ENCODE data around the gene RAB2B. TPM values are rescaled to one million over a fixed set of nuclear protein-coding genes. Genes with fewer than 3 reads are reported as not detected.

RAB2B gene
- total RNA-seq: 10 to 100 TPM; 25.9 to 51.2 TPM

DNA sequence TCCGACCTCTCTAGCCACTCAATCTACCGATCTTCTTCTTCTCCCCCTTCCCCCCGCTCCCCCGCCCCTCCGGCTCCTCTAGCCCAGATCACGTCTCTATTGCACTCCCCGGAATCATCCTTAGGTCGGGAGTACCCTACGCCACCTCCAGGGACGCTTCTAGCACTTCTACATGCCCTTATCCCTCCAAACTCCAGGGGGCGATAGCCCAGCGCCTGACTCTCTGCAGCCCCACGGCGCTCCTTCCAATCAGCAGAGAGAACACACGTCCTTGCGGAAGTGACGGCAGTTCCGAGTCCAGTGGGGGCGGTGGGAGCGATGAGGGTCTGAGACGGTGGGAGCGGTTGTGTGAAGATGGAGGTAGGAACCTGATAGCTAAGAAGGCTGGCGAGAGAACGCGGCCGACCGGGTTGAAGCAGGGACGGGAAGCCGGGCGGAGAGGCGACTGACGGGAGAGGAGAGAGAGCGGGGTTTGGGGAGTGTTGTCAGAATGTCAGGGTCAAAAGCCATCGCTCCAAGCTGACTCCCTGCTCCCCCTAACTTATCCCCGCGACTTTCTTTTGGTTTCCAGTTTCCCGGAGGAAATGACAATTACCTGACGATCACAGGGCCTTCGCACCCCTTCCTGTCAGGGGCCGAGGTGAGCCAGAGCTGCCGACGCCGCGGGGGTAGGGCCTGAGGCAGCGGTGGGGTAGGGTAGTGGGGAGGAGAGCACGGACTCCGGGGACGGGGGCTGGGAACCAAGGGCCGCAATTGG lies at the start of gene RAB2B, which contains the start of gene TOX4:
Gene RAB2B (minus strand): TSS at position 35 of the 757 bp plus-strand sequence. CDS start 87 bp downstream, outside the sequence.
Gene TOX4 (plus strand): TSS at position 271 of the 757 bp plus-strand sequence. CDS start 84 bp downstream, at position 355.
- peak within 1 kb of the TSS; percentile 96 for H3K27ac Mint-ChIP-seq
- peak; percentile 99 for ATAC-seq
- no peaks in the 10 kb centered on the region for H3K27me3 Mint-ChIP-seq
- DNase-seq (ENCODE audit: low spot score): peak; percentile 97
- H3K36me3 Mint-ChIP-seq: peaks cover 22% of the 10 kb centered on the region
- H3K9me3 Mint-ChIP-seq: no peaks in the 10 kb centered on the region
- peak within 1 kb of the TSS; percentile 99 for H3K4me3 Mint-ChIP-seq
- H3K4me1 Mint-ChIP-seq (ENCODE audit: low read depth in 2 of 2): peaks cover 26 to 38% of the 10 kb centered on the region in 2 donors

DNA sequence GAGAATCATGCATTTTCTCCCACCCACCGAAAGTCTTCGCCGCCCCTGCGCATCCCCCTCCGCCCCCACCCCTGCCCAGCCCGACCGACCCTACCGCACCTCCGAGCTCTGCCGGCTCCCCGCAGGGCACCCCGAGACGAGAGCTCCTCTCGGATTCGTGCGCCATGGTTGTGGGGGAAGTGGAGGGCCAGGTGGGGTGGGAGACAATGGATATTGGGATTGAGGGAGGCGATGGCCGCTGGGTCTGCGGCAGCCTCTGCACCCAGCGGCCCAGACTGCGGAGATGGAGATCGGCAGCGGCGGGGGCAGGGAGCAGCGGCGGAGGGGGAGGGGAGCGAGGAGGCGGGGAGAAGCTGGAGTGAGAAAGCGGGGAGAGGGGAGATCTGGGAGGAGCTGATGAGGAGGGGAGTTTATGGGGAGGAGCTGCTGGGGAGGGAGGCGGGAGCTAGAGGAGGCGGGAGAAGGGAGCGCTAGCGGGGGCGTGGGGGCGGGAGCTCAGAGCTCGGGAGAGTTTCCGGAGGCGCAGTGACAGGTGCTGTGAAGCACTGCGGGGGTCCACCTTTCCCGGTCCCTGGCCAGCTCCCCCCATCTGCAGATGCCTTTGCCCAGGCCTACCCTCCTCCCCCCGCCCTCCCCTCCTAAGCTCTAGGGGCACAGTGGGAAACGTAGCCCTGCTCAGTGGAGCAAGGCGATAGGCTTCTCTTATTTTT lies 49.4 kb upstream of the RAB2B start, which contains the start of gene SALL2:
Gene SALL2 (minus strand): TSS at position 385 of the 710 bp plus-strand sequence. CDS start 219 bp downstream, at position 166.
- peak; percentile 79 to 85 for ATAC-seq
- Mint-ChIP-seq H3K4me3 (peak within 1 kb of the TSS; percentile 83), H3K4me1 (ENCODE audit: low read depth in 2 of 2) (peaks cover 9 to 14% of the 10 kb centered on the region in 2 donors), H3K36me3 (no peaks in the 10 kb centered on the region), H3K27me3 (no peaks in the 10 kb centered on the region), H3K27ac (peak within 1 kb of the TSS; percentile 48 to 82), H3K9me3 (no peaks in the 10 kb centered on the region)
- peak; percentile 80 for DNase-seq (ENCODE audit: low spot score)

DNA sequence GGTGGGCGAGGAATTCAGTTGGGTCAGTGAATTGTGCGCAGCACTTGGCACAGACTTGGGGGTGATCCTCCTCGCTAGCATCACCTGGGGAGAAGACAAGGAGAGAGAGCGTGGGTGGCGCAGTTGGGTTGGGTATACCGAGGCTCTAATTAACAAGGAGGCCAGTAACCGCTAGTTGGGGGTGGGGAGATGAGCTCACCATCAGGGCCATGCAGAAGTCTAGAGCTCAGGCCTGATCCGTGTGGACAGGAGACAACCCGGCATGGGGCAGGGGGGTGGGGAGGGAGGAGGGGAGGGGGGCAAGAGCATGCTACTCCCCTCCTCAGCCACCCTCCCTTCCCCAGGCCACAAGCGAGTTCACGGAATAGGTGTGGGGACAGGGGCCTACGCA lies 48.8 kb upstream of the RAB2B start:
- Mint-ChIP-seq H3K4me1 (ENCODE audit: low read depth in 2 of 2) (peaks cover 9 to 14% of the 10 kb centered on the region in 2 donors), H3K27ac (peak overlapping the region; percentile 48 to 82), H3K27me3 (no peaks in the 10 kb centered on the region), H3K4me3 (peak overlapping the region; percentile 83), H3K36me3 (no peaks in the 10 kb centered on the region), H3K9me3 (no peaks in the 10 kb centered on the region)
- DNase-seq (ENCODE audit: low spot score) (no peak), ATAC-seq (no peak)

DNA sequence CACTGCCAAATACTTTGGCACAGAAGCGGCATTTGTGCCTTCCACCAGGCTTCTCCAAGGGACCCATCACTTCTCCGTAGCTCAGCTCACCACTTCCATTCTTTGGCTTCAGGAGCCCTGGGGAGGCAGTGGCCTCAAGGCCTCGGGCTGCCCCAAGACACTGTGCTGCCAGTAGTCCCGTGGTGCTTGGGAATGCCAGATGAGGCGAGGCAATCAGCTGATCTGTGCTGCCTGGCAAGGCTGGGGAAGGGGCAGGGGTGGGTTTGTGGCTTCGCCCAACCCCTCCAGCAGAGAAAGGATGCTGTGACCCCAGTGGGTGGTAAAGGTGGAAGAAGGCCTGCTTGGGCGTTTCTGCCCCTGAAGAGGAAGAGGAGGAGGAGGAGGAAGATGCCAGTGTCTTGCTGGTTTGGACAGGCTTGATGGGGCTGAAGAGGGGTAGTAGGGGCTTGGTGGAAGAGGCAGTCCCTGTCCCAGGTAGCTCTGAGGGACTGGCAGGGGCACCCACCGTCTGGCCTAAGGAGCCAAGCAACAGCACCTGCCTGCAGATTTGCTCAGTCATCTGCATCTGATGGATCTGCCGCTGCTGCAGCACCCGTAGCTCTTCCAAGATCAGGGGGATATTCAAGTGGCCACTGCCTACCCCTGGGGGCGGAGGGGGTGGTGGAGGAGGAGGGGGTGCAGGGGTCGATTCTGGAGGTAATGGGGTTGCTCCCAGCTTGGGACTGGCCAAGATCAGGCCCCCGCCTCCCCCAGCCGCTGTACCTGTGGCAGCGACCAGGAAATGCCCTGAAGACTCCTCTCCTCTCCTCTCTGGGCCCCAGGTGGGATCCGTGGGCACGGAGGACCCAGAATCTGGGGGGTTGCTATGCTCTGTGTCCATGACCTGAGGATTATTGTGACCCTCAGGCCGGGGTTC lies 48.1 kb upstream of the RAB2B start:
- Mint-ChIP-seq H3K27ac (peak overlapping the region; percentile 48 to 82), H3K36me3 (no peaks in the 10 kb centered on the region), H3K9me3 (no peaks in the 10 kb centered on the region), H3K27me3 (no peaks in the 10 kb centered on the region), H3K4me3 (peak overlapping the region; percentile 83), H3K4me1 (ENCODE audit: low read depth in 2 of 2) (peaks cover 9 to 14% of the 10 kb centered on the region in 2 donors)
- no peak for DNase-seq (ENCODE audit: low spot score)
- ATAC-seq: no peak

DNA sequence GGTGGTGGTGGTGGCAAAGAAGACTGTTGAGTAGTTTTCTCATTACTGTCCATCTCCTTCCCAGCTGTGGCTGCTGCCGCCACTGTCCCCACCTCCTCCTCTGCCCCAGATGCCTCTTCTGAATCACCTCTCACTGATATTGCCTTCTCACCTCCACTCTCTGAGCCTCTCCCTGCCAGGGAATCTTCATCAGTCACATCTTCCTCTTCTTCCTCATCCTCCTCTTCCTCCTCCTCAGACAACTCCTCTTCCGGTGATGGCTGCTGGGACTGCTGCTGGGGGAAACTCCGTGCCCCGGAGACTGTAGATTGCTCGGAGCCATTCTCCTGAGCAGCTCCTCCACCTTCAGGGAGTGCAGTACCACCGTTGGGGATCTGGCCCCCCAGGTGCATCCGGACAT lies 46.4 kb upstream of the RAB2B start:
- H3K27ac Mint-ChIP-seq: no peak overlapping the region
- H3K4me1 Mint-ChIP-seq (ENCODE audit: low read depth in 2 of 2): peaks cover 9 to 14% of the 10 kb centered on the region in 2 donors
- DNase-seq (ENCODE audit: low spot score): no peak
- H3K27me3 Mint-ChIP-seq: peaks cover 5 to 7% of the 10 kb centered on the region in 2 donors
- no peaks in the 10 kb centered on the region for H3K36me3 Mint-ChIP-seq
- H3K9me3 Mint-ChIP-seq: no peaks in the 10 kb centered on the region
- H3K4me3 Mint-ChIP-seq: no peak overlapping the region
- no peak for ATAC-seq

DNA sequence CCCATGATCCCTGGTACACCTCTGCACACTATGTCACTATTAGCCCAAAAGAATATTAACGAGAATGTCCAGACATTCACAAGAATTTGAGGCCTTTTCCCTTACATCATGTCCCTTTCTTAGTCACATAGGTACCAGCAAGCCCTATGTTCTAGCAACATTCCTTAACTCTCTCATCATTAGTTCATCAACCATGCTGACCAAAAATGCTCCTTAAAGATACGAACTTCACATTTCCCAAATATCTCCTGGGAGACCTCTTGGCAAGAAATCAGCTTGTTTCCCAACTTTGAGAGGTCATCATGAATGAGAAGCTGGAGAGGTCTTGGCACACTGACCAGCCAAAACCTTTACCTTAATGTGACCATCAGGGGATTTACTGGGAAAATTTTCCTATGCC lies 44.7 kb upstream of the RAB2B start:
- Mint-ChIP-seq H3K4me3 (no peak overlapping the region), H3K4me1 (ENCODE audit: low read depth in 2 of 2) (peaks cover 0 to 7% of the 10 kb centered on the region in 2 donors), H3K9me3 (no peaks in the 10 kb centered on the region), H3K27ac (no peak overlapping the region), H3K36me3 (no peaks in the 10 kb centered on the region), H3K27me3 (peaks cover 5 to 8% of the 10 kb centered on the region in 2 donors)
- ATAC-seq: no peak
- no peak for DNase-seq (ENCODE audit: low spot score)

DNA sequence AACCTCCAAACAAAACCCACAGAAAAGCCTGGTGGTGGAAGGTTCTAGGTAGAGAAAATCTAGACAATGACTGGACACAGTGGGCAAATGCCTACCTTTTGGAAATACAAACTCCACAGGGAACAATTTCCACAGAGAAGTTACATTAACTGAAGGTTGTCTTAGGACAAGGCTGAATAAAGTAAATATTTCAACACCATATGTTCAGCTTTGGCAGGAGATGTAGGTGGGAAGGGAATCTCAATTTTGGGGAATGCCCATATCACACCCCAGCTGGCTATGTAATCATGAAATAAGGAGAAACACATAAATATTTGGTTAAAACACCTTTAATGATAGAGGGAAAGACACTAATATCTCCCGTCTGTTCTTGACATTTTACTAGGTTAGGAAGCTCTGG lies 44.0 kb upstream of the RAB2B start:
- DNase-seq (ENCODE audit: low spot score) (no peak), ATAC-seq (no peak)
- Mint-ChIP-seq H3K27ac (no peak overlapping the region), H3K9me3 (no peaks in the 10 kb centered on the region), H3K4me3 (no peak overlapping the region), H3K4me1 (ENCODE audit: low read depth in 2 of 2) (peaks cover 0 to 3% of the 10 kb centered on the region in 2 donors), H3K36me3 (no peaks in the 10 kb centered on the region), H3K27me3 (peaks cover 5 to 8% of the 10 kb centered on the region in 2 donors)

DNA sequence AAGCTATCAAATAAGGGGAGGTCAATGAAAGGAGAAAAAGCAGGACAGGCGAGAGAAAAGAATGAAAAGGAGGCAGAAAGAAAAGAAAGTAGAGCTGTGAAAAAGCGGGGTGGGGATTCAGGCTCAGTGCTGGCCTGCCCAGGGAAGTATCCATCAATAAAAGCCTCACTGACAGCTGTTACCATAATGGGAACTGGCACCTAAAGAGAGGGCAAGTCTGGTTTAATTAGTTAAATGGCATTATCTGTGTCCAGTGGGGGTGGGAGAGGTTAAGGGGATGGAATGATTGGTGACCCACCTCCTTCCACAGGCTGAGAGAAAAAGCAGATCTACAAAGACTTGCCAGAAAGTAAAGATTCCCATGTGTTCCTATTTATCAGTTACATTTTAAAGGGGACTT lies 42.0 kb upstream of the RAB2B start:
- H3K36me3 Mint-ChIP-seq: no peaks in the 10 kb centered on the region
- peaks cover 5 to 8% of the 10 kb centered on the region in 2 donors for H3K27me3 Mint-ChIP-seq
- no peak overlapping the region for H3K4me3 Mint-ChIP-seq
- DNase-seq (ENCODE audit: low spot score): no peak
- no peaks in the 10 kb centered on the region for H3K4me1 Mint-ChIP-seq (ENCODE audit: low read depth in 2 of 2)
- no peak overlapping the region for H3K27ac Mint-ChIP-seq
- no peaks in the 10 kb centered on the region for H3K9me3 Mint-ChIP-seq
- ATAC-seq: no peak

DNA sequence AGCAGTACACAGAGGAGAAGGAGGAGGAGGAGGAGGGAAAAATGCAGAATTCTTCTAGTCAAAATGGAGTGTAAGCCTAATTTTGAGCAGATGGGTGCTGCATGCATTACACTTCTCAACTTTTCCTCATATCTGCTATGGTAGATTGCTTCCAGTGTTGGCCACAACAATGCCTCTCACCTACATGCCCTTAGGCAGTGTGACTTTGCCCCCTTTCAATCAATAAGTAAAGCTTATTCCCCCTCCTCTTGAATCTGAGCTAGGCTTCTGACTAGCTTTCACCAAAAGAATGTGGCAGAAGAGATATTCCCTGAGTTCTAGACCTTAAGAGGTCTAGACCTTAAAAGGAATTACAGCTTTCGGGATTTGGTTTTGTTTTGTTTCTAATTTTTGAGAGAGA lies 37.6 kb upstream of the RAB2B start:
- Mint-ChIP-seq H3K36me3 (peaks cover 9% of the 10 kb centered on the region), H3K4me3 (no peak overlapping the region), H3K9me3 (no peaks in the 10 kb centered on the region), H3K4me1 (ENCODE audit: low read depth in 2 of 2) (peaks cover 16 to 17% of the 10 kb centered on the region in 2 donors), H3K27me3 (peaks cover 5 to 8% of the 10 kb centered on the region in 2 donors), H3K27ac (no peak overlapping the region)
- DNase-seq (ENCODE audit: low spot score) (no peak), ATAC-seq (no peak)

DNA sequence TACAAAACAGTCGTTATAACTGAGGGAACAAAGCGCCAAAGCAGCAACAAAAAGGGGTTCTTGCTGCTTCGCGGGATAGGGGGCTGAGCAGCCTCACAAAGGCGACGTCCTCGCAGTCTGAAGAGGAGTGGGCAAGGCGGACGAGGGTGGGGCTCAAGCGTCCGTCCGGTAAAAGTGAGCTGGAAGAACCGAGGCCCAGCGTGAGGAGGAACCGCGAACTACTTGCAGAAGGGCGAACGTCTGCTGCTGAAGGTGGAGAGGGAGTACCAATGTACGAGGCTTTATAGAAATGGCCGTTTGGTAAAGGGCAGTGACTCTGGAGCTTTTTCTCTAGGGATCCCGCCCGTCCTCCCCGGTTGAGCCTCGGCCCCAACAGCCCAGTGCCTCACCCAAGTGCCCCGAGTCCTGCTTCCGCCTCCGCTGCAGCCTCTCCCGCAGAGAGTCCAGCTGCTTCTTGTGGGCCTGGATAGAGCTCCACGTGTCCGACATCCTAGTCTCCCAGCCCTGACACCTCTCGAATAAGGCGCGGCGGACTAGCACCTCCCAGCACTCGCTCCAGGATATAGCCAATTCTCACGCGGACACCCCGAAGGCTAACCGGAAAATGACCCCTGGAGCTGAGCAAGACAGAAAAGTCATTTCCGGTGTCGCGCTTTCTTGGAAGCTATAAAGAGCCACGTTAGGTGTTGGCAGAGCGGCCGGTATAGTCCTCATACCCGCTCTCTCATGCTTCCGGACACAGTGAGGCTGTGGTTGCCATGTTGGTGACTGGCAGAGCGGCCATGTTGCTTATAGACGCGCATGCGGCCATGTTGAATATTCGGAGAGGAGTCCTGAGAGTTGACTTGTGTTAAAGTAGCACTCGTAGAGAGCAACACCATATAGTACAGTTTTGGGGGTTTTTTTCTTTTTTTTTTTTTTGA lies 34.2 kb upstream of the RAB2B start, which contains the start of gene METTL3:
Gene METTL3 (minus strand): TSS at position 606 of the 923 bp plus-strand sequence. CDS start 117 bp downstream, at position 489.
- ATAC-seq (peak; percentile 99), DNase-seq (ENCODE audit: low spot score) (peak; percentile 96)
- H3K4me3 Mint-ChIP-seq: peak within 1 kb of the TSS; percentile 87
- H3K36me3 Mint-ChIP-seq: peaks cover 16% of the 10 kb centered on the region
- no peaks in the 10 kb centered on the region for H3K9me3 Mint-ChIP-seq
- H3K27me3 Mint-ChIP-seq: no peaks in the 10 kb centered on the region
- H3K27ac Mint-ChIP-seq: peak within 1 kb of the TSS; percentile 77 to 96
- peaks cover 16 to 38% of the 10 kb centered on the region in 2 donors for H3K4me1 Mint-ChIP-seq (ENCODE audit: low read depth in 2 of 2)

DNA sequence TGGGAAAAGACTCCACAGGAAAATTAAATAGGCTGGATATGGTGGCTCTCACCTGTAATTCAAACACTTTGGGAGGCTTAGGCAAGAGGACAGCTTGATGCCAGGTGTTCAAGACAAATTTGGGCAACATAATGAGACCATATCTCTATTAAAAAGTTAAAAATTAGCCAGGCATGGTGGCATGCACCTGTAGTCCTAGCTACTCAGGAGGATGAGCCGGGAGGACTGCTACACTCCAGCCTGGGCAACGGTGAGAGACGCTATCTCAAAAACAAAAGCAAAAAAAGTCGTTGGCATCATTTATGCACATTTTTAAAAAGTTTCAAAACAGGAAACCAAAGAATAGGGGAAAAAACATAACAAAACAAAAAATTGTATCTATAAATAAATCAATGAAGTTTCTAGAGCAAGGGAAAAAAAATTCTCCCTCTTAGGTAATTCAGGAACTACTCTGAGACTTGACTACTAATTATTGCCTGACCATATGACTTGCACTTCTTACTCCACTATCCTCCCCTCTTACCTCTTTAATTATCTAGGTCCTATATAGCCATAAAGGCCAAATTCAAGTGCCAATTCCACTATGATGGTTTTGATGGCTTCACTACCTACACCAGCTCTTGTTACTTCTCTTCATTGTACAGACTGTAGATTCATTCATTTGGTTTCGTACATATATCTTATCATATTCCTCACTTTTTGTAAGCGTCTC lies 32.8 kb upstream of the RAB2B start:
- no peak for ATAC-seq
- peak overlapping the region; percentile 87 for H3K4me3 Mint-ChIP-seq
- DNase-seq (ENCODE audit: low spot score): no peak
- H3K36me3 Mint-ChIP-seq: peaks cover 16% of the 10 kb centered on the region
- H3K9me3 Mint-ChIP-seq: no peaks in the 10 kb centered on the region
- peak overlapping the region; percentile 77 to 96 for H3K27ac Mint-ChIP-seq
- no peaks in the 10 kb centered on the region for H3K27me3 Mint-ChIP-seq
- peaks cover 25 to 47% of the 10 kb centered on the region in 2 donors for H3K4me1 Mint-ChIP-seq (ENCODE audit: low read depth in 2 of 2)

DNA sequence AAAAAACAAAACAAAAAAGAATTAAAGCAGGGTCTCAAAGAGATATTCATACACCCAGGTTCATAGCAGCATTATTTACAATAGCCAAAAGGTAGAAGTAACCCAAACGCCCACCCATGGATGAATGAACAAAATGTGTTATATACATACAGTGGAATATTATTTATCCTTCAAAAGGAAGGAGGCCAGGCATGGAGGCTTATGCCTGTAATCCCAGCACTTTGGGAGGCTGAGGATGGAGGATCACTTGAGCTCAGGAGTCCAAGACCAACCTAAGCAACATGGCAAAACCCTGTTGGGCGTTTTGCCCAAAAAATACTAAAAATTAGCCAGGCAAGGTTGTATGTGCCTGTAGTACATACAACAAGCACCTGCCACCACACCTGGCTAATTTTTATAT lies 29.8 kb upstream of the RAB2B start:
- Mint-ChIP-seq H3K4me3 (no peak overlapping the region), H3K27me3 (no peaks in the 10 kb centered on the region), H3K27ac (peak overlapping the region in 1 of 2 donors; percentile 92), H3K36me3 (peaks cover 16% of the 10 kb centered on the region), H3K9me3 (no peaks in the 10 kb centered on the region), H3K4me1 (ENCODE audit: low read depth in 2 of 2) (peaks cover 22 to 51% of the 10 kb centered on the region in 2 donors)
- DNase-seq (ENCODE audit: low spot score) (no peak), ATAC-seq (no peak)

Measured in natural killer cell treated with Interleukin-12 subunit alpha and Interleukin-12 subunit beta and Interleukin-15 and Interleukin-18, amount 100 ng/mL, for 72 hours (primary cell).